Measurements from ENCODE around the gene HSH2D.

The HSH2D gene

GRCh38 chr19:16193466-16193865 lies 50.0 kb downstream of the HSH2D start:
- no peak for DNase-seq (ENCODE audit: low read depth)

- DNase-seq (ENCODE audit: low read depth): no peak
These were observed 53.7 kb downstream of the HSH2D start for GRCh38 chr19:16197188-16197621.

GRCh38 chr19:16197622-16198369 lies 54.3 kb downstream of the HSH2D start, which contains the start of gene AP1M1:
Gene AP1M1 (plus strand): TSS chr19:16197911. CDS start chr19:16198027, 116 bp downstream.
- DNase-seq (ENCODE audit: low read depth): peak; percentile 98

- no peak for DNase-seq (ENCODE audit: low read depth)
These were observed 54.8 kb downstream of the HSH2D start for GRCh38 chr19:16198370-16198651.

- DNase-seq (ENCODE audit: low read depth): no peak
These were observed 55.9 kb downstream of the HSH2D start for GRCh38 chr19:16199275-16199932.

GRCh38 chr19:16200038-16201010 lies 56.8 kb downstream of the HSH2D start:
- no peak for DNase-seq (ENCODE audit: low read depth)

GRCh38 chr19:16201011-16201391 lies 57.5 kb downstream of the HSH2D start:
- DNase-seq (ENCODE audit: low read depth): no peak

GRCh38 chr19:16202320-16203255 lies 59.1 kb downstream of the HSH2D start:
- no peak for DNase-seq (ENCODE audit: low read depth)

- DNase-seq (ENCODE audit: low read depth): no peak
These were observed 59.9 kb downstream of the HSH2D start for GRCh38 chr19:16203256-16204004.

GRCh38 chr19:16204005-16204294 lies 60.5 kb downstream of the HSH2D start:
- no peak for DNase-seq (ENCODE audit: low read depth)

GRCh38 chr19:16205205-16206045 lies 61.9 kb downstream of the HSH2D start:
- DNase-seq (ENCODE audit: low read depth): no peak

GRCh38 chr19:16206046-16206605 lies 62.6 kb downstream of the HSH2D start:
- no peak for DNase-seq (ENCODE audit: low read depth)

- no peak for DNase-seq (ENCODE audit: low read depth)
These were observed 63.2 kb downstream of the HSH2D start for GRCh38 chr19:16206637-16207036.

GRCh38 chr19:16207063-16207462 lies 63.6 kb downstream of the HSH2D start:
- no peak for DNase-seq (ENCODE audit: low read depth)

- DNase-seq (ENCODE audit: low read depth): no peak
These were observed 64.1 kb downstream of the HSH2D start for GRCh38 chr19:16207490-16208025.

All from activated T-cell treated with anti-CD3 and anti-CD28 coated beads for 24 hours (primary cell).